H1 (cell line): ENCODE results near the gene TSR1. TPM values are rescaled to one million over a fixed set of nuclear protein-coding genes. Genes with fewer than 3 reads are reported as not detected.

ENCODE experiments used
- CTCF ChIA-PET: fragments of 300-600 bp; sonication (Branson Sonifier 250); formaldehyde crosslinking; loops from one replicate; lab custom pipeline; 2021; ENCODE audit not compliant: partially characterized antibody; lab: Charles Lee
- POLR2A ChIA-PET: fragments of 300-600 bp; sonication (Branson Sonifier 250); formaldehyde crosslinking; loops from one replicate; lab custom pipeline; 2021; ENCODE audit warnings: inconsistent platforms; ENCODE audit not compliant: partially characterized antibody; lab: Charles Lee
- DNase-seq, 2 experiments: peaks; one replicate each; pipeline versions ENCODE4 v3.0.0 to v3.0.0-alpha.2; 2010 to 2022; ENCODE audit warnings: low spot score in 2 of 2, low read depth in 1 of 2, mixed read lengths in 1 of 2
- FAIRE-seq: peaks from 2 replicates; lab custom pipeline; 2011; peaks lifted over from hg19 to GRCh38; lab: Jason Lieb, UNC
- H2AFZ ChIP-seq: 2 replicates; pipeline ENCODE4 v1.8.1; 2012; ENCODE audit warnings: low read length, inconsistent platforms
- H2AK5ac ChIP-seq: 2 replicates; pipeline ENCODE4 v1.6.1; 2013; ENCODE audit warnings: low read depth, low read length
- H2BK120ac ChIP-seq: replicated peaks from 2 replicates; pipeline ENCODE3; 2013; ENCODE audit warnings: low read depth, low read length, inconsistent platforms
- H2BK12ac ChIP-seq: 2 replicates; pipeline ENCODE4 v1.6.1; 2013; ENCODE audit warnings: low read depth, low read length
- H2BK15ac ChIP-seq: 2 replicates; pipeline ENCODE4 v1.6.1; 2013; ENCODE audit warnings: low read length
- H2BK20ac ChIP-seq: 2 replicates; pipeline ENCODE4 v1.6.1; 2013; ENCODE audit warnings: low read length
- H2BK5ac ChIP-seq: 2 replicates; pipeline ENCODE4 v1.6.1; 2013; ENCODE audit warnings: low read depth, low read length
- H3K14ac ChIP-seq: 2 replicates; pipeline ENCODE4 v1.6.1; 2013; ENCODE audit warnings: inconsistent platforms; ENCODE audit not compliant: insufficient read length
- H3K18ac ChIP-seq: 2 replicates; pipeline ENCODE4 v1.6.1; 2013; ENCODE audit warnings: low read length; ENCODE audit errors: extremely low read depth
- H3K23ac ChIP-seq: 2 replicates; pipeline ENCODE4 v1.6.1; 2013; ENCODE audit warnings: inconsistent platforms; ENCODE audit not compliant: insufficient read length
- H3K23me2 ChIP-seq: 2 replicates; pipeline ENCODE4 v1.6.1; 2013; ENCODE audit warnings: low read depth, low read length
- H3K27ac ChIP-seq: 2 replicates; pipeline ENCODE4 v1.6.1; 2011; ENCODE audit warnings: low read depth, low read length, inconsistent platforms
- H3K27me3 ChIP-seq, 4 experiments: replicated peaks in 1 of 4; 1 replicate in 1 of 4; 2 replicates in 3 of 4; pipeline versions ENCODE4 v1.6.1 to v1.8.1; 2011 to 2013; ENCODE audit warnings: low read length in 3 of 4, mild to moderate bottlenecking in 3 of 4, inconsistent platforms in 2 of 4, mixed read lengths in 2 of 4, moderate library complexity in 1 of 4; ENCODE audit not compliant: control insufficient read depth in 3 of 4, insufficient read depth in 3 of 4; ENCODE audit errors: extremely low read depth in 1 of 4
- H3K36me3 ChIP-seq, 4 experiments: 2 replicates each; pipeline versions ENCODE4 v1.6.1 to v1.8.1; 2011 to 2013; ENCODE audit warnings: mild to moderate bottlenecking in 4 of 4, low read length in 3 of 4, moderate library complexity in 2 of 4, control low read depth in 1 of 4, inconsistent platforms in 1 of 4; ENCODE audit not compliant: insufficient read depth in 4 of 4, control insufficient read depth in 2 of 4
- H3K4ac ChIP-seq: replicated peaks from 2 replicates; pipeline ENCODE3; 2013; ENCODE audit warnings: low read length, low read depth, mixed read lengths, inconsistent platforms; ENCODE audit not compliant: insufficient read length
- H3K4me1 ChIP-seq, 4 experiments: replicated peaks in 1 of 4; 1 replicate in 1 of 4; 2 replicates in 3 of 4; pipeline versions ENCODE4 v1.6.1 to v1.8.1; 2011 to 2013; ENCODE audit warnings: low read length in 3 of 4, inconsistent platforms in 2 of 4, mixed read lengths in 1 of 4; ENCODE audit not compliant: insufficient read depth in 4 of 4, control insufficient read depth in 3 of 4
- H3K4me2 ChIP-seq, 2 experiments: 2 replicates each; pipeline versions ENCODE4 v1.6.1 to v1.8.1; 2011 to 2013; ENCODE audit warnings: low read depth in 2 of 2, low read length in 2 of 2, control low read depth in 1 of 2, inconsistent platforms in 1 of 2, mild to moderate bottlenecking in 1 of 2; ENCODE audit not compliant: insufficient read depth in 1 of 2
- H3K4me3 ChIP-seq, 4 experiments: fragments of 200-600, 300-600 bp in 1 of 4; sonication (generic), shearing (Covaris generic), sonication (Bioruptor Twin) in 1 of 4; 2 replicates each; pipeline versions ENCODE4 v1.5.1 to v1.8.1; 2011 to 2016; ENCODE audit warnings: low read length in 4 of 4, low read depth in 3 of 4, control low read depth in 2 of 4, inconsistent platforms in 2 of 4, mild to moderate bottlenecking in 2 of 4, mixed read lengths in 1 of 4, moderate library complexity in 1 of 4; ENCODE audit not compliant: insufficient read depth in 2 of 4; ENCODE audit errors: extremely low read depth in 1 of 4
- H3K56ac ChIP-seq: replicated peaks from 2 replicates; pipeline ENCODE3; 2013; ENCODE audit warnings: low read depth, mild to moderate bottlenecking, mixed read lengths, low read length, inconsistent platforms; ENCODE audit not compliant: insufficient read length
- H3K79me1 ChIP-seq: 2 replicates; pipeline ENCODE4 v1.6.1; 2013; ENCODE audit warnings: low read depth, low read length, control low read depth
- H3K79me2 ChIP-seq, 2 experiments: 2 replicates each; pipeline versions ENCODE4 v1.6.1 to v1.8.1; 2012 to 2013; ENCODE audit warnings: low read length in 2 of 2, mild to moderate bottlenecking in 2 of 2, inconsistent platforms in 1 of 2; ENCODE audit not compliant: insufficient read depth in 2 of 2, control insufficient read depth in 1 of 2
- H3K9ac ChIP-seq, 4 experiments: replicated peaks in 1 of 4; 1 replicate in 1 of 4; 2 replicates in 3 of 4; pipeline versions ENCODE4 v1.6.1 to v1.8.1; 2011 to 2013; ENCODE audit warnings: low read depth in 3 of 4, low read length in 3 of 4, control low read depth in 2 of 4, mild to moderate bottlenecking in 2 of 4, moderate library complexity in 2 of 4, inconsistent platforms in 1 of 4; ENCODE audit errors: extremely low read depth in 1 of 4
- H3K9me3 ChIP-seq, 2 experiments: 2 replicates each; pipeline versions ENCODE4 v1.6.1 to v1.8.1; 2012 to 2013; ENCODE audit warnings: mild to moderate bottlenecking in 2 of 2, moderate library complexity in 2 of 2, control low read depth in 1 of 2, inconsistent platforms in 1 of 2, low read depth in 1 of 2, low read length in 1 of 2, mixed read lengths in 1 of 2; ENCODE audit not compliant: insufficient read depth in 2 of 2
- H4K20me1 ChIP-seq, 2 experiments: replicated peaks in 1 of 2; 2 replicates each; pipeline versions ENCODE3 to v1.8.1; 2011 to 2013; ENCODE audit warnings: inconsistent platforms in 2 of 2, low read length in 2 of 2, mild to moderate bottlenecking in 1 of 2; ENCODE audit not compliant: insufficient read depth in 2 of 2, control insufficient read depth in 1 of 2
- H4K5ac ChIP-seq: 2 replicates; pipeline ENCODE4 v1.6.1; 2013; ENCODE audit warnings: low read length, low read depth, mixed read lengths, inconsistent platforms; ENCODE audit not compliant: insufficient read length
- H4K8ac ChIP-seq: 2 replicates; pipeline ENCODE4 v1.8.0; 2013; ENCODE audit warnings: mild to moderate bottlenecking, moderate library complexity, low read length, inconsistent platforms; ENCODE audit not compliant: insufficient read depth; ENCODE audit errors: extremely low read depth
- H4K91ac ChIP-seq: replicated peaks from 2 replicates; pipeline ENCODE3; 2013; ENCODE audit warnings: low read length, mixed read lengths, inconsistent platforms; ENCODE audit not compliant: insufficient read length
- ATF2 ChIP-seq: IDR thresholded peaks from 2 replicates; pipeline ENCODE4 v1.6.1; 2012; ENCODE audit warnings: low read length, inconsistent platforms
- BACH1 ChIP-seq: IDR thresholded peaks from 2 replicates; pipeline ENCODE4 v1.6.1; 2012; ENCODE audit warnings: low read length, improper control_type of control experiment
- BCL11A ChIP-seq, 2 experiments: IDR thresholded peaks; one replicate each; pipeline ENCODE4 v1.6.1; 2011; ENCODE audit warnings: low read depth in 2 of 2, low read length in 2 of 2, mild to moderate bottlenecking in 2 of 2
- CBX5 ChIP-seq: fragments of 300-800, 300-1000 bp; sonication (generic); IDR thresholded peaks from 2 replicates; pipeline ENCODE4 v1.7.1; 2016; ENCODE audit warnings: antibody characterized with exemption, low read length, low read depth
- JUN ChIP-seq: IDR thresholded peaks from 2 replicates; pipeline ENCODE4 v1.6.1; 2011; ENCODE audit warnings: low read depth, mild to moderate bottlenecking, improper control_type of control experiment, low read length
- JUND ChIP-seq: IDR thresholded peaks from 2 replicates; pipeline ENCODE4 v1.6.1; 2011; ENCODE audit warnings: mild to moderate bottlenecking, improper control_type of control experiment, low read length
- PHF8 ChIP-seq: fragments of 200-600 bp; sonication (generic); conservative IDR thresholded peaks from 2 replicates; pipeline ENCODE4 v1.7.1; 2012; ENCODE audit warnings: low read depth, mild to moderate bottlenecking, inconsistent platforms, low read length, moderate library complexity
- POLR2AphosphoS5 ChIP-seq: IDR thresholded peaks from 2 replicates; pipeline ENCODE4 v1.6.1; 2011; ENCODE audit warnings: low read depth, low read length
- POU5F1 ChIP-seq: IDR thresholded peaks from 2 replicates; pipeline ENCODE4 v1.6.1; 2011; ENCODE audit warnings: low read depth, mild to moderate bottlenecking, low read length, moderate library complexity
- RNF2 ChIP-seq: fragments of 200-900, 300-1000 bp; sonication (generic); IDR thresholded peaks from 2 replicates; pipeline ENCODE4 v1.7.1; 2016; ENCODE audit warnings: borderline replicate concordance, low read depth, mild to moderate bottlenecking, antibody characterized with exemption, low read length; ENCODE audit not compliant: poor library complexity, severe bottlenecking; ENCODE audit errors: missing control alignments
- SIN3A ChIP-seq, 2 experiments: IDR thresholded peaks in 1 of 2; conservative IDR thresholded peaks in 1 of 2; 2 replicates each; pipeline ENCODE4 v1.6.1; 2011 to 2012; ENCODE audit warnings: low read length in 2 of 2, improper control_type of control experiment in 1 of 2, low read depth in 1 of 2, mild to moderate bottlenecking in 1 of 2
- TBP ChIP-seq: IDR thresholded peaks from 2 replicates; pipeline ENCODE4 v1.6.1; 2011; ENCODE audit warnings: low read depth, low read length, improper control_type of control experiment
- WGBS, 2 experiments: shearing (Covaris generic) in 1 of 2; methylation state at CpG; one replicate each; pipeline versions ENCODE4 v1.1.6 to v1.1.7; 2013 to 2015; ENCODE audit warnings: low lambda C conversion rate in 2 of 2, mixed read lengths in 2 of 2, inconsistent platforms in 1 of 2, low coverage in 1 of 2, missing lambda C conversion rate in 1 of 2; ENCODE audit not compliant: insufficient replicate concordance in 2 of 2, insufficient coverage in 1 of 2, insufficient read length in 1 of 2; ENCODE audit errors: extremely low coverage in 1 of 2, missing lambda C conversion rate in 1 of 2; 5-methylcytosine and 5-hydroxymethylcytosine counted together
- polyA plus RNA-seq, 7 experiments: library from polyadenylated mRNA; depleted of rRNA in 3 of 7; stranded (reverse) in 5 of 7; unstranded in 2 of 7; fragments of >200 nt in 5 of 7; fragments of 200-250 nt in 2 of 7; gene quantifications; 1 replicate in 5 of 7; 2 replicates in 1 of 7; 4 replicates in 1 of 7; pipeline versions ENCODE4 v1.2.1 to v1.2.3, GENCODE V29; 2011 to 2013; ENCODE audit warnings: missing spikeins in 2 of 7, mixed read lengths in 2 of 7
- total RNA-seq: library from RNA; stranded (reverse); fragmentation: NEBNext Ultra II Directional; extraction: Animal tissue kit (Norgen Biotek cat#: 25700); gene quantifications from 2 replicates; pipeline ENCODE4 v1.2.1, GENCODE V29; 2021

The TSR1 gene
- total and polyA plus RNA-seq, 2 of the 8 experiments (the other 6 are each of a cell fraction or from before 2014, with no cell fraction given), result 14.5 to 69.7 TPM

- Histone ChIP-seq H2BK5ac (no peak overlapping the region), H3K9me3 (no peaks in the 10 kb centered on the region), H4K8ac (no peak overlapping the region), H2BK20ac (no peak overlapping the region), H2BK15ac (no peak overlapping the region), H2BK12ac (no peak overlapping the region), H2AFZ (no peak overlapping the region), H3K27me3 (no peaks in the 10 kb centered on the region), H3K36me3 (peaks cover 2 to 13% (median 9%) of the 10 kb centered on the region in 4 experiments; a peak in 5 of 8 replicates), H3K4ac (no peak overlapping the region), H3K9ac (no peak overlapping the region), H3K4me1 (peaks cover 0 to 12% (median 5%) of the 10 kb centered on the region in 4 experiments; a peak in 3 of 7 replicates), H4K20me1 (peaks cover 2 to 3% of the 10 kb centered on the region in 2 experiments), H3K56ac (no peak overlapping the region), H4K5ac (no peak overlapping the region), H3K14ac (no peak overlapping the region), H4K91ac (no peak overlapping the region), H3K79me1 (no peaks in the 10 kb centered on the region), H3K23me2 (no peaks in the 10 kb centered on the region), H3K4me2 (no peak overlapping the region), H3K27ac (no peak overlapping the region; the same call in 1 of the 2 replicates), H2AK5ac (no peak overlapping the region), H3K23ac (no peak overlapping the region), H2BK120ac (no peak overlapping the region), H3K4me3 (no peak overlapping the region), H3K79me2 (no peaks in the 10 kb centered on the region), H3K18ac (no peak overlapping the region)
- ChIA-PET POLR2A (interaction anchor here (0.5 to 2.3 kb wide), 4 partner anchors 9 to 280 kb away, joined by 3 to 12 read pairs (median 3); no protein-coding TSS in a partner anchor), CTCF (interaction anchor here (1.0 to 13.4 kb wide), 5 partner anchors 10 to 42 kb away, joined by 3 to 209 read pairs (median 6); no protein-coding TSS in a partner anchor)
- 94% methylated on average over 17 of the region's 18 CpGs; no CpG with 5 or more reads in 1 of the 2 experiments for WGBS, 2 experiments
- no peak for DNase-seq
- no peak for FAIRE-seq
- TF ChIP-seq PHF8, result no peak
- no peak for TF ChIP-seq POU5F1
- TF ChIP-seq BCL11A (IDR thresholded peaks at IDR 0.05; ENCODE audit: low read depth in 2 of 2, low read length in 2 of 2), result no peak
- no peak for TF ChIP-seq JUN
- no peak for TF ChIP-seq ATF2
- TF ChIP-seq TBP, result no peak
- no peak for TF ChIP-seq SIN3A (conservative IDR thresholded peaks at IDR 0.05 in 1 of 2, IDR thresholded peaks at IDR 0.05 in 1 of 2; ENCODE audit: low read depth in 1 of 2, low read length in 2 of 2)
- TF ChIP-seq CBX5, result no peak
- no peak for TF ChIP-seq POLR2AphosphoS5
- TF ChIP-seq BACH1, result no peak
- TF ChIP-seq JUND, result no peak
- TF ChIP-seq RNF2, result no peak
These were observed 36.9 kb upstream of the TSR1 start for GRCh38 chr17:2373179-2373578.
